WTC11 (cell line): ENCODE data around the gene DUXB.

ENCODE experiments used
- NFYB ChIP-seq: sonication (generic); formaldehyde crosslinking; conservative IDR thresholded peaks from 2 replicates; pipeline ENCODE4 v1.8.0; 2022; ENCODE audit warnings: low read depth, missing genetic modification reagents
- NR1H2 ChIP-seq: sonication (generic); formaldehyde crosslinking; IDR thresholded peaks from 2 replicates; pipeline ENCODE4 v1.9.0; 2021; ENCODE audit warnings: mild to moderate bottlenecking, moderate library complexity, missing genetic modification reagents
- RORB ChIP-seq: fragments of 250-450 bp; sonication (Bioruptor Pico); IDR thresholded peaks from 2 replicates; pipeline ENCODE4 v1.9.0; 2021; ENCODE audit warnings: mild to moderate bottlenecking
- SP1 ChIP-seq: sonication (generic); formaldehyde crosslinking; conservative IDR thresholded peaks from 2 replicates; pipeline ENCODE4 v1.8.1; 2022; ENCODE audit warnings: missing genetic modification reagents
- ZNF138 ChIP-seq: sonication (generic); formaldehyde crosslinking; conservative IDR thresholded peaks from 2 replicates; pipeline ENCODE4 v1.8.1; 2022; ENCODE audit warnings: mild to moderate bottlenecking, moderate library complexity, missing genetic modification reagents
- TF ChIP-seq, protein P1 (sequence below): fragments of 200-600 bp; IDR thresholded peaks from 2 replicates; pipeline ENCODE4 v1.8.0; 2022; ENCODE audit warnings: antibody characterized with exemption
- TF ChIP-seq, protein P2 (sequence below): sonication (generic); formaldehyde crosslinking; IDR thresholded peaks from 2 replicates; pipeline ENCODE4 v1.8.1; 2022; ENCODE audit warnings: missing genetic modification reagents, borderline replicate concordance
- TF ChIP-seq, protein P3 (sequence below): sonication (generic); formaldehyde crosslinking; IDR thresholded peaks from 2 replicates; pipeline ENCODE4 v1.8.1; 2023; ENCODE audit warnings: mild to moderate bottlenecking, missing genetic modification reagents
- TF ChIP-seq, protein P4 (sequence below): fragments of 250-450 bp; sonication (Bioruptor Pico); conservative IDR thresholded peaks from 2 replicates; pipeline ENCODE4 v1.9.0; 2021; ENCODE audit warnings: mild to moderate bottlenecking

DNA sequence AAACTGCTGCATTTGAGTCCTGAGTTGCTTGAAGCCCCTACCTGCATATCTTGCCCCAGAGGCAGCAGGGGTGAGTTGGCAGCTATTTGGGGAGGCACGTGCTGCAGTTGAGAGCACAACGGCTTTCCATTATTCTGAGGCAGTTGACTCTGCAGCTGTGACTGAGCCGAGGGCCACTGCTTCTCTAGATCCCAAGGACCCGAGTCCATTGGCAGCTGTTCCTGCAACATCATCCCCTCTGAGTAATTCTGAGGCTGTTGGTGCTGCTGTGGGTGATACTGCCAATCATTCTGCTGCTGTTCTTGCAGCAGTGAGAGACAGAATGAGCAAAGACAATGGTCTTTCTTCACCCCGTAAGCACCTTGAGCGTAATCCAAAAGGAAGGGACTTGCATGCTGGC, 40.9 kb downstream of the DUXB start:
- TF ChIP-seq, protein P1, sequence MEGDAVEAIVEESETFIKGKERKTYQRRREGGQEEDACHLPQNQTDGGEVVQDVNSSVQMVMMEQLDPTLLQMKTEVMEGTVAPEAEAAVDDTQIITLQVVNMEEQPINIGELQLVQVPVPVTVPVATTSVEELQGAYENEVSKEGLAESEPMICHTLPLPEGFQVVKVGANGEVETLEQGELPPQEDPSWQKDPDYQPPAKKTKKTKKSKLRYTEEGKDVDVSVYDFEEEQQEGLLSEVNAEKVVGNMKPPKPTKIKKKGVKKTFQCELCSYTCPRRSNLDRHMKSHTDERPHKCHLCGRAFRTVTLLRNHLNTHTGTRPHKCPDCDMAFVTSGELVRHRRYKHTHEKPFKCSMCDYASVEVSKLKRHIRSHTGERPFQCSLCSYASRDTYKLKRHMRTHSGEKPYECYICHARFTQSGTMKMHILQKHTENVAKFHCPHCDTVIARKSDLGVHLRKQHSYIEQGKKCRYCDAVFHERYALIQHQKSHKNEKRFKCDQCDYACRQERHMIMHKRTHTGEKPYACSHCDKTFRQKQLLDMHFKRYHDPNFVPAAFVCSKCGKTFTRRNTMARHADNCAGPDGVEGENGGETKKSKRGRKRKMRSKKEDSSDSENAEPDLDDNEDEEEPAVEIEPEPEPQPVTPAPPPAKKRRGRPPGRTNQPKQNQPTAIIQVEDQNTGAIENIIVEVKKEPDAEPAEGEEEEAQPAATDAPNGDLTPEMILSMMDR = no peak
- TF ChIP-seq, protein P2, sequence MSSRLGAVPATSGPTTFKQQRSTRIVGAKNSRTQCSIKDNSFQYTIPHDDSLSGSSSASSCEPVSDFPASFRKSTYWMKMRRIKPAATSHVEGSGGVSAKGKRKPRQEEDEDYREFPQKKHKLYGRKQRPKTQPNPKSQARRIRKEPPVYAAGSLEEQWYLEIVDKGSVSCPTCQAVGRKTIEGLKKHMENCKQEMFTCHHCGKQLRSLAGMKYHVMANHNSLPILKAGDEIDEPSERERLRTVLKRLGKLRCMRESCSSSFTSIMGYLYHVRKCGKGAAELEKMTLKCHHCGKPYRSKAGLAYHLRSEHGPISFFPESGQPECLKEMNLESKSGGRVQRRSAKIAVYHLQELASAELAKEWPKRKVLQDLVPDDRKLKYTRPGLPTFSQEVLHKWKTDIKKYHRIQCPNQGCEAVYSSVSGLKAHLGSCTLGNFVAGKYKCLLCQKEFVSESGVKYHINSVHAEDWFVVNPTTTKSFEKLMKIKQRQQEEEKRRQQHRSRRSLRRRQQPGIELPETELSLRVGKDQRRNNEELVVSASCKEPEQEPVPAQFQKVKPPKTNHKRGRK = no peak
- TF ChIP-seq NFYB (CRISPR knock-in tag) = no peak
- TF ChIP-seq, protein P3, sequence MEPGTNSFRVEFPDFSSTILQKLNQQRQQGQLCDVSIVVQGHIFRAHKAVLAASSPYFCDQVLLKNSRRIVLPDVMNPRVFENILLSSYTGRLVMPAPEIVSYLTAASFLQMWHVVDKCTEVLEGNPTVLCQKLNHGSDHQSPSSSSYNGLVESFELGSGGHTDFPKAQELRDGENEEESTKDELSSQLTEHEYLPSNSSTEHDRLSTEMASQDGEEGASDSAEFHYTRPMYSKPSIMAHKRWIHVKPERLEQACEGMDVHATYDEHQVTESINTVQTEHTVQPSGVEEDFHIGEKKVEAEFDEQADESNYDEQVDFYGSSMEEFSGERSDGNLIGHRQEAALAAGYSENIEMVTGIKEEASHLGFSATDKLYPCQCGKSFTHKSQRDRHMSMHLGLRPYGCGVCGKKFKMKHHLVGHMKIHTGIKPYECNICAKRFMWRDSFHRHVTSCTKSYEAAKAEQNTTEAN = no peak
- TF ChIP-seq NR1H2 (CRISPR knock-in tag) = no peak
- TF ChIP-seq, protein P4, sequence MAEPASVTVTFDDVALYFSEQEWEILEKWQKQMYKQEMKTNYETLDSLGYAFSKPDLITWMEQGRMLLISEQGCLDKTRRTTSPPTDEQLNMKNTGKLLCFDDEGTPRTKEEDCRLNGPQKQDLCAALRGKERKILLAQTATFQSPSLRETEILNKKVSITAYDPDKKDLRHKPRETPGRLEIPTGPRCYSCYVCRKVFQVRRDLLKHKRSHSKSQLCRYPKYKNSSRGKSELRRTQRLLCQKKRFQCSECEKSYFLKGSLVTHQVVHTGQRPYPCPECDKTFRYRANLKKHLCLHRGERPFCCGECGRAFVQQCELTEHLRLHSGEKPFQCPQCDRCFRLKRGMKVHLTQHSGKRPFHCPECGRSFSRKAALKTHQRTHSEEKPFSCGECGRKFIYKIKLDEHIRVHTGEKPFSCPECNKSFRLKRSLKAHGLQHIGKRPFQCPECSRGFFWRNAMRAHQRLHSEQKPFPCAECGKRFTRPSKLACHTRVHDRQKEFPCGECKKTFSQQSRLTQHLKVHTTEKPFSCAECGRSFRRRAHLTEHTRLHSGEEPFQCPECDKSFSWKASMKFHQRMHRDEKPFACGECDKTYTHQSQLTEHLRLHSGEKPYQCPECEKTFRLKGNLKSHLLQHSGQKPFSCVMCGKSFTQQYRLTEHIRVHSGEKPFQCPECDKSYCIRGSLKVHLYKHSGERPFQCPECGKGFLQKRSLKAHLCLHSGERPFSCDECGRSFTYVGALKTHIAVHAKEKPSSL (CRISPR knock-in tag) = no peak
- no peak for TF ChIP-seq SP1 (CRISPR knock-in tag)
- no peak for TF ChIP-seq ZNF138 (CRISPR knock-in tag)
- no peak for TF ChIP-seq RORB (CRISPR knock-in tag)
